Lower leg skin (tissue), 3 donors: ENCODE data around the gene FAM200B.

Experiments
- POLR2A ChIP-seq, 2 donors: fragments of 450-650 bp; IDR thresholded peaks; one replicate each; pipeline ENCODE4 v1.6.1; 2016 to 2017; ENCODE audit warnings: antibody characterized with exemption in 2 of 2, mild to moderate bottlenecking in 1 of 2, moderate library complexity in 1 of 2
- TF ChIP-seq, protein P1 (sequence below), 3 donors: fragments of 450-650 bp; IDR thresholded peaks; one replicate each; pipeline ENCODE4 v1.5.1; 2016; ENCODE audit warnings: antibody characterized with exemption in 3 of 3, mild to moderate bottlenecking in 3 of 3, moderate library complexity in 2 of 3

DNA sequence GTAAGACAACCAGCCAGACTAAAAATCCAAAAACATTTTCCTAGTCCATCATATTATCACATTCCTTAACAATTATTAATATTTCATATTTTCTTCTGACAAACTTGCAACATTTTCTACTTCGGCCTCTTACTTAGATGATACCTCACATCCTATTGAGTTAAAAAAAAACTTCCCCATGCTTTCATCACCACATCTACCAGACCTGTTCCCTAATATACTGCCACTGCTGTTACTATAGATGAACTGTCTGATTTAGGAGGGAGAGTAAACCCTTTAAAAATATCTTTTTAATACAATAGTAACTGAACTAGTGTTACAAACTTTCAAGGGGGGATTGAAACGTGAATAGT, 1.5 kb downstream of the FAM200B start:
- TF ChIP-seq, protein P1, sequence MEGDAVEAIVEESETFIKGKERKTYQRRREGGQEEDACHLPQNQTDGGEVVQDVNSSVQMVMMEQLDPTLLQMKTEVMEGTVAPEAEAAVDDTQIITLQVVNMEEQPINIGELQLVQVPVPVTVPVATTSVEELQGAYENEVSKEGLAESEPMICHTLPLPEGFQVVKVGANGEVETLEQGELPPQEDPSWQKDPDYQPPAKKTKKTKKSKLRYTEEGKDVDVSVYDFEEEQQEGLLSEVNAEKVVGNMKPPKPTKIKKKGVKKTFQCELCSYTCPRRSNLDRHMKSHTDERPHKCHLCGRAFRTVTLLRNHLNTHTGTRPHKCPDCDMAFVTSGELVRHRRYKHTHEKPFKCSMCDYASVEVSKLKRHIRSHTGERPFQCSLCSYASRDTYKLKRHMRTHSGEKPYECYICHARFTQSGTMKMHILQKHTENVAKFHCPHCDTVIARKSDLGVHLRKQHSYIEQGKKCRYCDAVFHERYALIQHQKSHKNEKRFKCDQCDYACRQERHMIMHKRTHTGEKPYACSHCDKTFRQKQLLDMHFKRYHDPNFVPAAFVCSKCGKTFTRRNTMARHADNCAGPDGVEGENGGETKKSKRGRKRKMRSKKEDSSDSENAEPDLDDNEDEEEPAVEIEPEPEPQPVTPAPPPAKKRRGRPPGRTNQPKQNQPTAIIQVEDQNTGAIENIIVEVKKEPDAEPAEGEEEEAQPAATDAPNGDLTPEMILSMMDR (IDR thresholded peaks at IDR 0.05) = no peak
- TF ChIP-seq POLR2A (IDR thresholded peaks at IDR 0.05) = no peak
